Sigmoid colon (tissue), 7 donors: Measurements from ENCODE around the gene FCAMR. TPM values are rescaled to one million over a fixed set of nuclear protein-coding genes. Genes with fewer than 3 reads are reported as not detected.

Experiments used
- DNase-seq: peaks from one replicate; pipeline ENCODE4 v3.0.0-alpha.2; 2019
- H3K27ac ChIP-seq, 4 donors: fragments of 200-600 bp; sonication (generic); one replicate each; pipeline ENCODE4 v1.5.1; 2016 to 2019; ENCODE audit warnings: mild to moderate bottlenecking in 1 of 4
- H3K27me3 ChIP-seq, 3 donors: fragments of 200-600 bp; sonication (generic); one replicate each; pipeline ENCODE4 v1.5.1; 2019; ENCODE audit warnings: mild to moderate bottlenecking in 1 of 3
- H3K36me3 ChIP-seq, 4 donors: fragments of 200-600 bp; sonication (generic); one replicate each; pipeline ENCODE4 v1.5.1; 2016 to 2019
- H3K4me1 ChIP-seq, 4 donors: fragments of 200-600 bp; sonication (generic); one replicate each; pipeline ENCODE4 v1.5.1; 2017 to 2019
- H3K4me3 ChIP-seq, 4 donors: fragments of 200-600 bp; sonication (generic); one replicate each; pipeline ENCODE4 v1.5.1; 2017 to 2019; ENCODE audit warnings: mild to moderate bottlenecking in 2 of 4, moderate library complexity in 1 of 4
- H3K9me3 ChIP-seq, 4 donors: fragments of 200-600 bp in 3 of 4; sonication (generic) in 3 of 4; one replicate each; pipeline versions ENCODE4 v1.5.1 to v1.6.1; 2013 to 2019
- EP300 ChIP-seq, 4 donors: sonication (generic); formaldehyde crosslinking; IDR thresholded peaks; one replicate each; pipeline ENCODE4 v1.6.1; 2017; ENCODE audit warnings: antibody characterized with exemption in 4 of 4
- POLR2A ChIP-seq, 2 donors: fragments of 450-650 bp; IDR thresholded peaks; one replicate each; pipeline ENCODE4 v1.6.1; 2016; ENCODE audit warnings: antibody characterized with exemption in 2 of 2, mild to moderate bottlenecking in 2 of 2, moderate library complexity in 2 of 2
- POLR2AphosphoS5 ChIP-seq, 4 donors: sonication (generic); formaldehyde crosslinking; IDR thresholded peaks; one replicate each; pipeline ENCODE4 v1.6.1; 2017; ENCODE audit warnings: antibody characterized with exemption in 4 of 4
- WGBS, 2 donors: extraction: QIAGEN DNeasy Blood & Tissue Kit; methylation state at CpG; one replicate each; pipeline ENCODE4 v1.1.7; 2013; 5-methylcytosine and 5-hydroxymethylcytosine counted together
- intact Hi-C: fragments of 100-400 bp; cut with DNase I; formaldehyde crosslinking; loops from one replicate; pipeline ENCODE4 v1.15.1; 2023
- polyA plus RNA-seq, 3 donors: library from polyadenylated mRNA; stranded (reverse); fragments of 200-250 nt; gene quantifications; one replicate each; pipeline ENCODE4 v1.2.3, GENCODE V29; 2013
- total RNA-seq, 4 donors: library from RNA; depleted of rRNA; stranded (reverse); fragments of >200 nt; gene quantifications; one replicate each; pipeline ENCODE4 v1.1.0, GENCODE V29; 2016
- TF ChIP-seq, protein P1 (sequence below), 4 experiments: fragments of 450-650 bp in 3 of 4; fragments of 200-600 bp in 1 of 4; IDR thresholded peaks; one replicate each; pipeline ENCODE4 v1.5.1; 2016 to 2019; ENCODE audit warnings: antibody characterized with exemption in 4 of 4, mild to moderate bottlenecking in 3 of 4, moderate library complexity in 2 of 4
- donor health status: healthy with polysubstance abuse.
- donor health status: Bipolar disorder and iron deficiency.
- donor health status: healthy.

Gene FCAMR
- total and polyA plus RNA-seq, 7 donors: 1.5 TPM; not detected in 6

DNA sequence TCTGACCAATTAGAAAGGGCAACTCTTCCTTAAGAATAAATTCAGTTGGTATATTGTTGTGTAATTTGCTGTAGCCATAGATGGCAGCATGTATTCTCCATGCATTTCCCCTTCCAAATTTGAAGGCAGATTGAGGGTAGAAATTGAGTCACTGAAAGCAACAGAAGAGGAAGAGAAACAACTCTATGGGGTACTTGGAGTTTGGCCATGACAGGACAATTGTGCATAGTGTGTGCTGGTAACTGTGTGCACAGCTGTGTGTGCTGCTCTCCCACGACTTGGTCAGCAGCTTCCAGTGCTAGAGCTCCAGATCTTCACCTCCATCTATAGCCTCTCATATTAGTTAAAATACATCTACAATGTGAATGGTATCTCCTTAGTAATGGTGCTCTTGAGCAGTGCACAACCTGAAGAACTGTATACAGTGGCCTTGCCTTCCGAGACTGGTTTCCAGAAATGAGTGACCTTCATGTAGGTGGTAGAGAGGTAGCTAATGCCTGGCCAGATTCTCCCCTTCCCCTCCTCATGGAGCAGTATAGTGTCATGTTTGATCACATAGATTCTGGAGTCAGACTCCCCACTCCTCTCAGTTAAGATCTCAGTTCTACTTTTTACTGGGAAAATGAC, 882 bp upstream of the FCAMR start:
- Histone ChIP-seq H3K4me3 (no peak overlapping the region), H3K36me3 (no peaks in the 10 kb centered on the region), H3K27me3 (no peaks in the 10 kb centered on the region), H3K27ac (no peak overlapping the region), H3K4me1 (no peaks in the 10 kb centered on the region), H3K9me3 (no peaks in the 10 kb centered on the region)
- DNase-seq: no peak
- intact Hi-C loops: no loop called here
- WGBS, 2 donors: 52 to 78% methylated on average over 2 of the region's 2 CpGs
- TF ChIP-seq EP300 (IDR thresholded peaks at IDR 0.05) (no peak), POLR2A (IDR thresholded peaks at IDR 0.05) (no peak), POLR2AphosphoS5 (IDR thresholded peaks at IDR 0.05) (no peak)
- TF ChIP-seq, protein P1, sequence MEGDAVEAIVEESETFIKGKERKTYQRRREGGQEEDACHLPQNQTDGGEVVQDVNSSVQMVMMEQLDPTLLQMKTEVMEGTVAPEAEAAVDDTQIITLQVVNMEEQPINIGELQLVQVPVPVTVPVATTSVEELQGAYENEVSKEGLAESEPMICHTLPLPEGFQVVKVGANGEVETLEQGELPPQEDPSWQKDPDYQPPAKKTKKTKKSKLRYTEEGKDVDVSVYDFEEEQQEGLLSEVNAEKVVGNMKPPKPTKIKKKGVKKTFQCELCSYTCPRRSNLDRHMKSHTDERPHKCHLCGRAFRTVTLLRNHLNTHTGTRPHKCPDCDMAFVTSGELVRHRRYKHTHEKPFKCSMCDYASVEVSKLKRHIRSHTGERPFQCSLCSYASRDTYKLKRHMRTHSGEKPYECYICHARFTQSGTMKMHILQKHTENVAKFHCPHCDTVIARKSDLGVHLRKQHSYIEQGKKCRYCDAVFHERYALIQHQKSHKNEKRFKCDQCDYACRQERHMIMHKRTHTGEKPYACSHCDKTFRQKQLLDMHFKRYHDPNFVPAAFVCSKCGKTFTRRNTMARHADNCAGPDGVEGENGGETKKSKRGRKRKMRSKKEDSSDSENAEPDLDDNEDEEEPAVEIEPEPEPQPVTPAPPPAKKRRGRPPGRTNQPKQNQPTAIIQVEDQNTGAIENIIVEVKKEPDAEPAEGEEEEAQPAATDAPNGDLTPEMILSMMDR (IDR thresholded peaks at IDR 0.05): no peak

DNA sequence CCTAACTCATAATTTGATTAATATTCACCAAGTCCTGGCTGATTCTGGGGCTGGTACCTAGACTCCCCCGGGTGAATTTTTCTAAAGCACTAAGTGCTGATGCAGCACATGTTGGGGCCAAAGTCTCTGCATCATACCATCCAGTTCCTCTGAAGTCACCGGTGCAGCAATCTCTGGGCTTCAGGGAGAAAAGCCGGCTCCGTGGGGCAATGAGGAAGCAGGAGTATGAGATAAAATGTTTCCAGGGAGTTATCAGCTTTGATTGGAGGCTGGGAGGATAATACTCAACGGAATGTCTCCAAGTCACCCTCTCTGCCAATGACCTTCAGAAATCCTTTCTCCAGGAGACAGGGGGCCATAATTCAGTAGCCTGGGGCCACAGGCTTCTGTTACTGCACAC, 1.2 kb downstream of the FCAMR start:
- TF ChIP-seq, protein P1 (IDR thresholded peaks at IDR 0.05): no peak
- TF ChIP-seq POLR2A (IDR thresholded peaks at IDR 0.05): no peak
- no peak for TF ChIP-seq EP300 (IDR thresholded peaks at IDR 0.05)
- no peak for TF ChIP-seq POLR2AphosphoS5 (IDR thresholded peaks at IDR 0.05)
- Histone ChIP-seq H3K9me3 (no peaks in the 10 kb centered on the region), H3K27ac (no peak overlapping the region), H3K36me3 (no peaks in the 10 kb centered on the region), H3K4me3 (no peak overlapping the region), H3K4me1 (no peaks in the 10 kb centered on the region), H3K27me3 (no peaks in the 10 kb centered on the region)
- WGBS, 2 donors: 14 to 51% methylated on average over 5 of the region's 5 CpGs
- DNase-seq: no peak
- intact Hi-C loops: no loop called here

DNA sequence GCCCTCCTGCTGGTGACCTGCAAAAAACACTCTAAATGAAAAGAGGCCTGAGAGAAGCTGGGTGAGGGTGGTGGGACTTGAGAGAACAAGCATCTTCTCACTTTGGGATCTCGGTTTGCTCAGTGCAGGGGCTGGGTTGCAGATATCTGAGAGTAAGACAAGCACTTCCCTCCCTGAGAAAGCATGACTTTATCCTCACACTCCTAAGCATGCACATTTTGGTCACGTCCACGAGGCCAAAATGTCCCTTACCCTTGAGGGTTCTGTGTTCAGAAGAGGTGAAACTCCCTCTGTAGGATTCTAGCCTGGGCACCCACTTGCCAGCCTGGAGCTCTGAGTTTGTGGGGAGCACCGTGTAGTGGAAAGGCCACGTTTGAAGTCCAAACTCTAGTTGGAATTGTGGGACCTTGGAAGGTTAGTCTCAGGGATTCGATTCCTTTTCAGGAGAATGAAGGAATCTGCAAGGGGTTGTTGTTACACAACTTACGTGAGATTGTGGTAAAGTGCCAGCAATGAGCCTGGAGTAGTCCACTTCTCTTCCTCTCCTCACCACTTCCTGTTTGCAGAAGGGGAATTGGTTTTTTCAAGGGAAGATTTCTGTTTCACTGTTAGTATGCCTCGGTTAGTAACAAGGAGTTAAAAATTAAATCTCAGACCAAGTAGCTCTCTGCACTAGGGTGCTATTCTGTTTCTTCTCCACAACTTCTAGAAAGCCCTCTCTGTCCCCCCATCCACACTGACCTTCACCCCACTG, 3.0 kb downstream of the FCAMR start:
- WGBS, 2 donors: 28 to 35% methylated on average over 8 of the region's 8 CpGs
- intact Hi-C loops: no loop called here
- H3K36me3 ChIP-seq: no peaks in the 10 kb centered on the region
- H3K27ac ChIP-seq: no peak overlapping the region
- H3K4me1 ChIP-seq: no peaks in the 10 kb centered on the region
- H3K4me3 ChIP-seq: no peak overlapping the region
- no peak for DNase-seq
- TF ChIP-seq, protein P1 (IDR thresholded peaks at IDR 0.05): no peak
- TF ChIP-seq POLR2A (IDR thresholded peaks at IDR 0.05): no peak
- no peak for TF ChIP-seq POLR2AphosphoS5 (IDR thresholded peaks at IDR 0.05)
- no peak for TF ChIP-seq EP300 (IDR thresholded peaks at IDR 0.05)
- H3K27me3 ChIP-seq: no peaks in the 10 kb centered on the region
- no peaks in the 10 kb centered on the region for H3K9me3 ChIP-seq

DNA sequence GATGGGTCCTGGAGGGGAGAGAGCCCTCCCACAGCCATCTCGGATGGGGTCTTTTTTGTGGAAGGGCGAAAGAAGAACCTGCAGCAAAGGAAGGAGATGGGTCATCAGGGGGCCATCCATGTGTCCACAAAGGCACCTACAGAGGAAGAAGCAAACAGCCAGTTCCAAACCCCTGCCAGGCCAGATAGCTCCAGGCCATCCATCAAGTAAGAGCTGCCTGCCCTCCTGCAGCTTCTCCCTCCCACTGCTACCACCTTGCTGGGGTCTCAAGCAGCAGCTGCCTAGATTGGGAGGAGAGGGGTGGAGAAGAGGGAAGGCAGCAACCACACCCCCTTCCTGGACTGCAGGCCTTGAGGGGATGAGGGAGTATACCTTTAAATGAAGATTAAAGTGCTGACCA, 4.5 kb downstream of the FCAMR start:
- WGBS, 2 donors: 92 to 94% methylated on average over 2 of the region's 2 CpGs
- H3K27me3 ChIP-seq: no peaks in the 10 kb centered on the region
- intact Hi-C loops: no loop called here

More for the DNA sequence above, 4.5 kb downstream of the FCAMR start:
- H3K4me1 ChIP-seq: no peaks in the 10 kb centered on the region
- H3K36me3 ChIP-seq: no peaks in the 10 kb centered on the region
- H3K9me3 ChIP-seq: no peaks in the 10 kb centered on the region
- H3K27ac ChIP-seq: no peak overlapping the region
- DNase-seq: no peak
- TF ChIP-seq POLR2A (IDR thresholded peaks at IDR 0.05): no peak
- TF ChIP-seq, protein P1 (IDR thresholded peaks at IDR 0.05): no peak
- no peak for TF ChIP-seq EP300 (IDR thresholded peaks at IDR 0.05)
- TF ChIP-seq POLR2AphosphoS5 (IDR thresholded peaks at IDR 0.05): no peak
- H3K4me3 ChIP-seq: no peak overlapping the region
